HG03066 (cell line): ENCODE results near the gene TXNDC5.
A peak's percentile ranks its signal among the peaks of the same experiment; 100 is the strongest.
"Not testable (repeated sequence)": the region's sequence is repeated elsewhere in the genome, so short reads cannot be mapped to it uniquely, and the experiment has no call there.

ENCODE experiments used
- ATAC-seq: cut with Tn5 transposase; IDR thresholded peaks from one replicate; pipeline ENCODE4 v1.9.1; 2021; ENCODE audit warnings: low read depth; ENCODE audit not compliant: unreplicated experiment

TXNDC5 gene

GRCh38 chr6:7914991-7915789 lies 4.6 kb upstream of the TXNDC5 start:
- ATAC-seq = no peak

GRCh38 chr6:7914311-7914710 lies 3.7 kb upstream of the TXNDC5 start:
- no peak for ATAC-seq

GRCh38 chr6:7912736-7913517 lies 2.3 kb upstream of the TXNDC5 start:
- ATAC-seq = no peak

GRCh38 chr6:7912024-7912423 lies 1.4 kb upstream of the TXNDC5 start:
- ATAC-seq = no peak

GRCh38 chr6:7911345-7911725 lies 747 bp upstream of the TXNDC5 start:
- no peak for ATAC-seq

GRCh38 chr6:7910298-7910653 lies 312 bp downstream of the TXNDC5 start:
- peak; percentile 17 for ATAC-seq

- peak; percentile 35 for ATAC-seq
Observed at GRCh38 chr6:7909323-7910276, 988 bp downstream of the TXNDC5 start.

GRCh38 chr6:7907159-7907558 lies 3.4 kb downstream of the TXNDC5 start:
- ATAC-seq = no peak

- ATAC-seq = no peak
Observed at GRCh38 chr6:7906741-7907140, 3.8 kb downstream of the TXNDC5 start.

- ATAC-seq = no peak
Observed at GRCh38 chr6:7905416-7905815, 5.2 kb downstream of the TXNDC5 start.

- no peak for ATAC-seq
Observed at GRCh38 chr6:7904654-7905319, 5.8 kb downstream of the TXNDC5 start.

- no peak for ATAC-seq
Observed at GRCh38 chr6:7903673-7904072, 6.9 kb downstream of the TXNDC5 start.

GRCh38 chr6:7902867-7903266 lies 7.7 kb downstream of the TXNDC5 start:
- ATAC-seq = no peak

- ATAC-seq = no peak
Observed at GRCh38 chr6:7902221-7902620, 8.4 kb downstream of the TXNDC5 start.

GRCh38 chr6:7901780-7902179 lies 8.8 kb downstream of the TXNDC5 start:
- ATAC-seq = no peak

GRCh38 chr6:7901056-7901455 lies 9.5 kb downstream of the TXNDC5 start:
- ATAC-seq = no peak

GRCh38 chr6:7900621-7901020 lies 10.0 kb downstream of the TXNDC5 start:
- no peak for ATAC-seq

GRCh38 chr6:7899889-7900213 lies 10.7 kb downstream of the TXNDC5 start:
- no peak for ATAC-seq

- no peak for ATAC-seq
Observed at GRCh38 chr6:7899101-7899888, 11.3 kb downstream of the TXNDC5 start.

- ATAC-seq = not testable (repeated sequence)
Observed at GRCh38 chr6:7898193-7898586, 12.4 kb downstream of the TXNDC5 start.
